ENCODE measurements around the gene PRR5.
A peak's percentile ranks its signal among the peaks of the same experiment; 100 is the strongest.
"Not testable (repeated sequence)": the region's sequence is repeated elsewhere in the genome, so short reads cannot be mapped to it uniquely, and the experiment has no call there.

The PRR5 gene

DNA sequence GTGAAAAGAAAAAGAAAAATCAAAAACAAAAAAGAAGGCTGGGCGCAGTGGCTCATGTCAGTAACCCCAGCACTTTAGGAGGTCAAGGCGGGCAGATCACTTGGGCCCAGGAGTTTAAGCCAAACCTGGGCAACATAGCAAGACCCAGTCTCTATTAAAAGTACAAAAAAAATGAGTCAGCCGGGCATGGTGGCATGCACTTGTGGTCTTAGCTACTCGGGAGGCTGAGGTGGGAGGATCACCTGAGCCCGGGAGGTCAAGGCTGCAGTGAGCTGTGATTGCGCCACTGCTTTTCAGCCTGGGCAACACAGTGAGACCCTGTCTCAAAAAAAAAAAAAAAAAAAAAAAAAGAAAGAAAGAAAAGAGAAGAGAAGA is 26.0 kb upstream of the PRR5 start:
- DNase-seq = not testable (repeated sequence)

DNA sequence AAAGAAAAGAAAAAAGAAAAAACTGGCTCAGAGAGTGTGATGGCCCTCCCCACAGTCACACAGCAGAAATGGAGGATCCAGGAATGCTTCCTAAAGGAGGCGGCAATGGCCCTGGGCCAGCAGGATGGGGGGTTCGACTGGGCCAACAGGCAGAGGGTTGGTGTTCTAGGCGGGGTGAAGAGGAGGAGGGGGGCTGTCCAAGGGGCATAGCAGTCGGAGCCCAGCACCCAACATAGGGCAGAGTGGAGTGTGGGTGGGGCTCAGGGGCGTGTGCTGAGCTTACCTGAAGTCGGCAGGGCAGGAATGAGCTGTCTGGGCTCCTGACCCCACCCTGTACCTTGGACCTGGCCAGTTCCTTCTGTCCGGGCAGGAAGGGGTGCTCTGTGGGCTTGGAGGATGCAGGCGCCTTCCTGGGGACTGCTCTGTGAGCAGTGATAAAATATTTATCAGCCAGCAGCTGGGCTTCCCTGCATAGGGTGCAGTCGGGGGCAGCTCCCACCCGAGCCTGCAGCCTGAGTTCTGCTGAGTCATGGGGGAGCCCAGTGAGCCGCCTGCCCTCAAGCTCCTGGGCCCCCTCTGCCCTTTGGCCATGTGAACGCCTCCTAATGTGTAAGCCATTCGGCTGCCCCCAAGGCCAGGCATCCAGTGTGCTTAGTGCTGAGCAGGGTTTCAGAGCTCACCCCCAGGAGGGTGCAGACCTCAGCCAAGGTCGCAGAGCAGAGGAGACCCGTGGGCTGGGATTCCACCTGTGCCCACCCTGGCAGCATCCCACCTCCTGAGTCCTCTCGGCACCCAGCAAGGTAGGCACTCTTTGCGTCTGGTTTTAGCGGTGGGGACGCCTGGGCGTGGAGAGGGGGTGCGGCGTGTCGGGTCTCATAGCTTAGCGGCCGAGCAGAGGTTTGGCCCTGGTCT is 25.3 kb upstream of the PRR5 start:
- no peak for DNase-seq

- DNase-seq = no peak
These were observed 24.6 kb upstream of the PRR5 start for GRCh38 chr22:44677353-44677840.

DNA sequence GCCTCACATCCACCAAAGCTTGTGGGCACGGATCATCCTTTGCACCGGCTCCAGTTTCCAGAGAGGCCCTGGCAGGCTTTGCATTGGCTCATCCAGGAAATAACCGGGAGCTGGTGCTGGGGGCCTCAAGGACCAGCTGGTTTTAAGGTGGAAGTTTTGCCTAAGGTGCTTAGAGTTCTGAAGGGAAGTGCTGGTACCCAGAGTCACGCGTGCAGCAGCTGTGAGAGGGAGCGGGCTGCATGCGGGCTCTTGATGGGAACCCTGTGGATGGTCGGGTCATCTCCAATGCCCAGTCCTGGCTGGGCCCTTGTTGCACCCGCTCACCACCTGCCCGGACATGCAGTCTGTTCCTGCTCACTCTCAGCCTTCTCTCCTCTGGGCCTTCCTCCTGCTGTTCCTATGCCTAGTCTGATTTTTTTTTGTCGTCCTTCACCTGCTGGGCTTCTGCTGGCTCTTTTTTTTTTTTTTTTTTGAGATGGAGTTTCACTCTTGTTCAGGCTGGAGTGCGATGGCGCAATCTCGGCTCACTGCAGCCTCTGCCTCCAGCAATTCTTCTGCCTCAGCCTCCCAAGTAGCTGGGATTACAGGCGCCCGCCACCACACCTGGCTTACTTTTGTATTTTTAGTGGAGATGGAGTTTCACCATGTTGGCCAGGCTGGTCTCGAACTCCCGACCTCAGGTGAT is 24.0 kb upstream of the PRR5 start:
- no peak for DNase-seq

DNA sequence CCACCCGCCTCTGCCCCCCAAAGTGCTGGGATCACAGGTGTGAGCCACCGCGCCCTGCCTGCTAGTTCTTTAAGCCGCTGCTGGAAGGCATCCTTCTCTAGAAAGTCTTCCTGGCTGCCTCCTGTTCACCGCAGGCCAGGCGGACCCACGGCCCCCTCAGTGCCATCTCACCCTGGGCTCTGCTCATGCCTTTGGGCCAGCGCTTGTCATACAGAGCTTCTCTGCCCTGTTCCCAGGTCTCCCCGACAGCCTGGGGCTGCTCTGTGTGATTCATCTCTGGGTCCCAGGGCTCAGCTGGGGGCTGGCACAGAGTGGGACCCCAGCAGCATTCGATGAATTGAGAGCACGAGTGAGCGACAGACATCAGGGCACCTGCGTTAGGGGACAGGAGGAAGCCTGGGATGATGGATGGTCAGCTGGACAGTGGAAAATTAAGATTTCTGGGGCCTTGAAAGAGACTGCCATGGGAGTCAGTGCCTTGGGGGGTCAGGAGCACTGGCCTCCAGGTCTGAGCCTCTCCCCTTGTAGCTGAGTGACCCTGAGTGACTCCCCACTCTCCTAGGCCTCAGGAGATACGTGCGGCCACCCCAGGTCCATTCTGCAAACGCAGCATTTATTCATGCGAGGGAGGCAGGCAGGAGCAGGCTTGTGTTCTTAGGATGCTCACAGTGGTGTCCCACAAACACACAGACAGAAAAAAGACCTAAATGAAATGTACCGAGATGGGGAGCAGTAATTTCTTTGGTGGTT is 23.3 kb upstream of the PRR5 start:
- no peak for DNase-seq

DNA sequence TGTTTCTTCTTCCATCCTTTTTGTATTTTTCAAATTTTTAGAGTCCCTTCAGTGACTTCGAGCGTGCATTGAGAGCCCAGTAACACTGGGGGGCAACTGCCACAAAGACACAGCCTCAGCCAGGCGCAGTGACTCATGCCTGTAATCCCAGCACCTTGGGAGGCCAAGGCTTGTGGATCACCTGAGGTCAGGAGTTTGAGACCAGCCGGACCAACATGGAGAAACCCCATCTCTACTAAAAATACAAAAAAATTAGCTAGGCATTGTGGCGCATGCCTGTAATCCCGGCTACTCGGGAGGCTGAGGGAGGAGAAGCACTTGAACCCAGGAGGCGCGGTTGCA is 22.7 kb upstream of the PRR5 start:
- not testable (repeated sequence) for DNase-seq

DNA sequence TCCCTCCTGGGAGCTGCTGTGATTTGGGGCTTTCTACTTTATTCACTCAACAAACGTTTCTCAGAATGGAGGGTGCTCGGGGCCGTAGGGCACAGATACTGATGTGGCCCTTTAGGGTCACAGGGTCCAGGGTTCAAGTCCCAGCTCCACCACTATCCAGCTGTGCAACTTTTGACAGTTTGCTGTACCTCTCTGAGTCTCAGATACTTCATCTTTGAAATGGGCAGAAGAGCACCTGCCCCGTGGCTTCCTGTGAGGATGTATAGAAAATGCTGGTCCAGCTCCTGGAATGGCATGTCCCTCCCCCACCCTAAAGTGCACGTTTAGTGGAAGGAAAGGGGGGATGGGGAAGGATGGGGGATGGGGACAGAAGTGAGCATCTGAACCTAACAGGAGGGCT is 21.9 kb upstream of the PRR5 start:
- DNase-seq = no peak

DNA sequence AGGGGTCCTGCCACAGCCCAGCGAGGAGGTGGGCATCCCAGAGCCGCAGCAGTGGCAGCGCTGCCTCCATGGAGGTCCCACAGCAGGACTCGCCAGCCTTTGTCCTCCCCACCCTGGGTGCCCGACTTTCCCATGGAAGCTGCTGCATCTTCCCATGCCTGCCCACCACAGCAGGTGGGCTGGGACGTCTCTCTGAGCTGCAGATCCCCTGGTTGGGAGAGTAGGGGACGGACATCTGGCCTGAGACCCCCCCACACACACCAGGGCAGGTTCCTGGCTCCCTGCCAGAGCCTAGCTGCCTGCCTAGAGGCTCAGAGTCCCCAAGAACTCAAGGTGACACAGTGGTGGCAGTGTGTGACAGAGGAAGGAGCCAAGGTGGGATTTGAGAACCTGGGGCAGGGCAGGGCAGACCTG is 21.5 kb upstream of the PRR5 start:
- no peak for DNase-seq

- no peak for DNase-seq
These were observed 19.3 kb upstream of the PRR5 start for GRCh38 chr22:44682556-44683168.

DNA sequence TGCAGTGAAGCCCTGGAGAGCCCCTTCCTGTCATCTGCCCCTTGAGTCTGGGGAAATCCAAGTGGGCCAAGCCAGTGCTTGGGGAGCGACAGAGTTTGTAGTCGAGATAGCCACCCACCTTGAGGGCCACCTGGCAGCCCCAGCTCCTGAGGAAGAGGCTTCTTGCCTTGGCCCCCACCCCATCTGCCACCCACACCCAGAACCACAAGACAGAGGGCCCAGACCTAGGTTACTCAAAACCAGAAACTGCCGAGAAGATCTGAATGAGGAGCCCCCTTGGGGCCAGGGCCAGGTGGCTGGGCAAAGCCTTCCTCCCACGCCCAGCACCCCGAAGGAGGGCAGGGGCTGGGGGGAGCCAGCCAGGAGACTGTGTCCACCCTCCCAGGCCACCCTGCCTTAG is 18.8 kb upstream of the PRR5 start:
- DNase-seq = no peak

- no peak for DNase-seq
These were observed 18.1 kb upstream of the PRR5 start for GRCh38 chr22:44683881-44684280.

DNA sequence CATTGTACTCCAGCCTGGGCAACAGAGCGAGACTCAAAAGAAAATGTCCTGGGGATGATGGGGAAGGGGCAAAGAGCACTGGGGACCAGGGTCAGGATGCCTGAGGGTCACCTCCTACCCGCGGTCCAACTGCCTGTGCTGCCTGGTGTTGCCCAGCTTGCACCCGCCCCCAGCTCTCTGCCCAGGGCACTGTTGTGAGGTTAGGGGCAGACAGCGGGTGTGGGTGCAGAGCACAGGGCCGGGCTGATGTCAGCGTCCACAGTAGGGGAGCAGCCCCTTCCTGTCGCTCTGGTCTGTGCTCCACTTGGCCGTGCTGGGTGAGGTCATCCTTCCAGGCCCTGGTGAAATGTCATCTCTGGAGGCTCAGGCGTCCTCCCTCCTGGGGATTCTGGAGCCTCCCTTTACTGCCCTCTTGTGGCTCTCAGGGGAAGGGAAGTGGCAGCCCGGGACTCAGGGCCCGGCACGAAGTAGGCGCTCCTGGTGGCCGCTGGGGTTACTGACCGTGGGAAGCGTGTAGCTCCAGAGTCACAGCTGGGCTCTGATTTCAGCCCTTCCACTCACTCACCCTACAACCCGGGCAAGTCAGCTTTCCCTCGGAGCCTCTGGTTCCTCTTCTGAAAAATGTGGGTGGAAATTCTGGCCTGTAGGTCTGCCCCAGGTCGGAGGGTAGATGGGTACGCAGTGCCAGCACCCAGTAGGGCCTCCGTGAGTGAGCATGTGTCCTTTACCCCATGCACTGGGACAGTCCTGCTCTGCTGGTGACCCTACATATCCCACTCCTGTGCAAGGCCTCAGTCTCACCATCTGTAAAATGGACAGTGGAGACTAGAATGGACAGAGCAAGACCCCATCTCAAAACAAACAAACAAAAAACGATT is 17.3 kb upstream of the PRR5 start:
- peak; percentile 87 to 88 for DNase-seq

GRCh38 chr22:44685384-44686056 is 16.5 kb upstream of the PRR5 start:
- no peak for DNase-seq

DNA sequence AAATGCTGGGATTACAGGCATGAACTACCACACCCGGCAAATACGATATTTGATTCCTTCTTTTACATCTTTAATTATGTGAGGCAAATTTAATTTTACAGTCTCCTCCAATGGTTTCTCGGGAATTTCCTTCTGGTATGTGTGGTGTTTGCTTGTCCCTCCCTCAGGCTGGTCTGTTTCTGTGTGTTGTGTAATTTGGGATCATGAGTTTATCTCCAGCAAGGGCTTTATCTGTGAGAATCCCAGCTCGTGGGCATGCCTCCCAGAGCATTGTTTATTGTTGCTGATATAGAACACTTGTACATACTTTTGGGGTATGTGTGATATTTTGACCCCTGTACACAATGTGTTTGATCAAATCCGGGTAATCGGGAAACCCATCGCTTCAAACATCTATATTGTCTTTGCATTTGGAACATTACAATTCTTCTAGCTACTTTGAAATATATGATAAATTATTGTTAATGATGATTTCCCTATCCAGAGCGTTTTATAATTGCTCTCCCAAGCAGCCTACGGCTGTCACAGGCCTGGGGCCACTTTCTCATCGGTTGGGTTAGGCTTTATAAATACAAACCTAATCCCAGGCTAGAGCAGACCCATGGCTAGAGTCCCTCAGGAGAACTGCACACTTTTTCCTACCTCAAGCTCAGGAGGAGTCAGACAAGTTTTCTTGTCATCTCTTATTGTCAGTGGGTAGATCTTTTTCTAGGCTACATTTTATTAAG is 15.0 kb upstream of the PRR5 start:
- DNase-seq = no peak

GRCh38 chr22:44689173-44689572 is 12.8 kb upstream of the PRR5 start:
- no peak for DNase-seq

- no peak for DNase-seq
These were observed 12.0 kb upstream of the PRR5 start for GRCh38 chr22:44689915-44690524.

DNA sequence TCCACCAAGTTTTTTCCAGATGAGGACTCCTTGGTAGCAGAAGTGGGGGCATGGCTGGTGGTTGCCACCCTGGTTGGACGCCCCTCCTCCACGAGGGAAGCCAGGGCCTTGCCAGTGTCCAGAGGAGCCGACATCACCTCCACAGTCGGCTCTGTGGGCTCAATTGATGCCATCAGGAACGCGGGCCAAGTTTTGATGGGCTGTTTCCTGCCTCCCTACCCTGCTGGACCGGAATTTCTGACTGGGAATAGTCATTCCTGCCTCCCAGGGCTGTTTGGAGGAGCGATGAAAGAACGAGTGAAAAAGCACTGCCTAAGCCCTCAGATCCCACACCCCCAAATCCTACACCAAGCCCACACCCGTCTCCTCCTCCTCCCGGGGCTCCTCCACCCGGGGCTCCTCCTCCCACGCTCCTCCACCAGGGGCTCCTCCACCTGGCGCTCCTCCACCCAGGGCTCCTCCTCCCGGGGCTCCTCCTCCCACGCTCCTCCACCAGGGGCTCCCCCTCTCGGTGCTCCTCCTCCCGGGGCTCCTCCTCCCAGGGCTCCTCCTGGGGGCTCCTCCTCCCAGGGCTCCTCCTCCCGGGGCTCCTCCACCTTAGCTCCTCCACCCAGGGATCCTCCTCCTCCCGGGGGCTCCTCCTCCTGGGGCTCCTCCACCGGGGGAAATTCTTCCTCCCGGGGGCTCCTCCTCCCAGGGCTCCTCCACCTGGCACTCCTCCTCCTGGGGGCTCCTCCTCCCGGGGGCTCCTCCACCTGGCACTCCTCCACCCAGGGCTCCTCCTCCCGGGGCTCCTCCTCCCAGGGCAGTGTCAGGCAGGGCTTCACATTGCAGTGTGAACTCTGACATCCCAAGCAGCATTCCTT is 10.0 kb upstream of the PRR5 start:
- DNase-seq = no peak

- no peak for DNase-seq
These were observed 9.4 kb upstream of the PRR5 start for GRCh38 chr22:44692662-44693007.

DNA sequence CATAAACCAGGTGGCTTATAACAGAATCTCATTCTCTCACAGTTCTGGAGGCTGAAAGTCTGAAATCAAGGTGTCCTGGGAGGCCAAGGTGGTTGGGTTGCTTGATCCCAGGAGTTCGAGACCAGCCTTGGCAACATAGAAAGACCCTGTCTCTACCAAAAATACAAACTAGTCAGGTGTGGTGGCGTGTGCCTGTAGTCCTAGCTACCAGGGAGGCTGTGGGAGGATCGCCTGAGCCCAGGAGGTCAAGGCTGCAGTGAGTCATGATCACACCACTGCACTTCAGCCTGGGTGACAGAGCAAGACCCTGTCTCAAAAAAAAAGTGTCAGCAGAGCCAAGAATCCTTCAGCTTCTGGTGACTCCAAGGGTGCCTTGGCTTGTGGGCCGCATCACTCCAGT is 8.9 kb upstream of the PRR5 start:
- no peak for DNase-seq
